ENCODE measurements around the gene SLC6A11. TPM values are rescaled to one million over a fixed set of nuclear protein-coding genes. Genes with fewer than 3 reads are reported as not detected.

The SLC6A11 gene
- total RNA-seq, 1 donor from 2014 or later: 3.2 TPM

DNA sequence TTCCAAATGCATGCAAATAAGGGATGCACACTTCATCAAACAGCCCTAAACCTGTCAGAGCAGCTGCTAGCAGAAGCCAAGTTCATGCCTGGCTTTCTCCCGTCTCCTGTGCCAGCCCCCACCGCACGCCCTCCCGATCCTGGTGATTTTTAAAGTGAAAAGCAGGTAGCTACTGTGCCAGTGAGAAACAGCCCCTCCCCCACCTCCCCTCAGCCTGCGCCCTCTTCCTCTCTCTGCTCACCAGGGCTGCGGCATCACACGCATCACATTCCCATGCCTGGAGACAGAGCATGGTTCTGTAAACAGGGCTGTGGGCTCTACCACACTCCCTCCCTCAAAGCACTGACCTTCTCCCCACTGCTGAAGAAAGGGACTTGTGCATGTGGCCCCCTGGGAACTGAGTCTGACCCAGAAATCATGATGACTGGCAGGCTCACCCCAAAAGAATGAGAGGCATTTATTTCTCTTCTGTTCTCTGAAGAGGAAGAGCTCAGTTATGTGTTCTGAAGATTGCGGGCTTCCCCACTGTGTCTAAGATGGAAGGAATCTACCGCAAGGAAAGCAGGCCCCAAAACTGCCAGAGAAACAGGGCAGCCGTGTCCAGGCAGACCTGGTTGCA lies 162.0 kb downstream of the SLC6A11 start:
- Histone ChIP-seq H3K4me3 (ENCODE audit: low read depth, low read length) (no peak overlapping the region), H3K36me3 (ENCODE audit: control insufficient read depth, insufficient read depth, low read length) (no peaks in the 10 kb centered on the region), H3K27me3 (ENCODE audit: control insufficient read depth, insufficient read depth, low read length) (peaks cover 10% of the 10 kb centered on the region)
- DNase-seq (ENCODE audit: low read depth): no peak
- TF ChIP-seq, protein P1, sequence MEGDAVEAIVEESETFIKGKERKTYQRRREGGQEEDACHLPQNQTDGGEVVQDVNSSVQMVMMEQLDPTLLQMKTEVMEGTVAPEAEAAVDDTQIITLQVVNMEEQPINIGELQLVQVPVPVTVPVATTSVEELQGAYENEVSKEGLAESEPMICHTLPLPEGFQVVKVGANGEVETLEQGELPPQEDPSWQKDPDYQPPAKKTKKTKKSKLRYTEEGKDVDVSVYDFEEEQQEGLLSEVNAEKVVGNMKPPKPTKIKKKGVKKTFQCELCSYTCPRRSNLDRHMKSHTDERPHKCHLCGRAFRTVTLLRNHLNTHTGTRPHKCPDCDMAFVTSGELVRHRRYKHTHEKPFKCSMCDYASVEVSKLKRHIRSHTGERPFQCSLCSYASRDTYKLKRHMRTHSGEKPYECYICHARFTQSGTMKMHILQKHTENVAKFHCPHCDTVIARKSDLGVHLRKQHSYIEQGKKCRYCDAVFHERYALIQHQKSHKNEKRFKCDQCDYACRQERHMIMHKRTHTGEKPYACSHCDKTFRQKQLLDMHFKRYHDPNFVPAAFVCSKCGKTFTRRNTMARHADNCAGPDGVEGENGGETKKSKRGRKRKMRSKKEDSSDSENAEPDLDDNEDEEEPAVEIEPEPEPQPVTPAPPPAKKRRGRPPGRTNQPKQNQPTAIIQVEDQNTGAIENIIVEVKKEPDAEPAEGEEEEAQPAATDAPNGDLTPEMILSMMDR (IDR thresholded peaks at IDR 0.05; ENCODE audit: insufficient read depth, low read length, severe bottlenecking): no peak
- FAIRE-seq: no peak

- TF ChIP-seq, protein P1 (IDR thresholded peaks at IDR 0.05; ENCODE audit: insufficient read depth, low read length, severe bottlenecking): no peak
- peaks cover 7% of the 10 kb centered on the region for H3K27me3 ChIP-seq (ENCODE audit: control insufficient read depth, insufficient read depth, low read length)
- no peak overlapping the region for H3K4me3 ChIP-seq (ENCODE audit: low read depth, low read length)
- DNase-seq (ENCODE audit: low read depth) (no peak), FAIRE-seq (no peak)
- H3K36me3 ChIP-seq (ENCODE audit: control insufficient read depth, insufficient read depth, low read length): no peaks in the 10 kb centered on the region
Measured at GRCh38 chr3:10978956-10979355, 162.9 kb downstream of the SLC6A11 start.

- Histone ChIP-seq H3K36me3 (ENCODE audit: control insufficient read depth, insufficient read depth, low read length) (no peaks in the 10 kb centered on the region), H3K4me3 (ENCODE audit: low read depth, low read length) (no peak overlapping the region), H3K27me3 (ENCODE audit: control insufficient read depth, insufficient read depth, low read length) (peaks cover 12% of the 10 kb centered on the region)
- DNase-seq (ENCODE audit: low read depth) (no peak), FAIRE-seq (no peak)
- TF ChIP-seq, protein P1 (IDR thresholded peaks at IDR 0.05; ENCODE audit: insufficient read depth, low read length, severe bottlenecking): no peak
Measured at GRCh38 chr3:10980312-10980711, 164.3 kb downstream of the SLC6A11 start.

- DNase-seq (ENCODE audit: low read depth): no peak
- TF ChIP-seq, protein P1 (IDR thresholded peaks at IDR 0.05; ENCODE audit: insufficient read depth, low read length, severe bottlenecking): no peak
- no peaks in the 10 kb centered on the region for H3K36me3 ChIP-seq (ENCODE audit: control insufficient read depth, insufficient read depth, low read length)
- no peak overlapping the region for H3K4me3 ChIP-seq (ENCODE audit: low read depth, low read length)
- peaks cover 12% of the 10 kb centered on the region for H3K27me3 ChIP-seq (ENCODE audit: control insufficient read depth, insufficient read depth, low read length)
- FAIRE-seq: no peak
Measured at GRCh38 chr3:10981031-10981430, 165.0 kb downstream of the SLC6A11 start.

DNA sequence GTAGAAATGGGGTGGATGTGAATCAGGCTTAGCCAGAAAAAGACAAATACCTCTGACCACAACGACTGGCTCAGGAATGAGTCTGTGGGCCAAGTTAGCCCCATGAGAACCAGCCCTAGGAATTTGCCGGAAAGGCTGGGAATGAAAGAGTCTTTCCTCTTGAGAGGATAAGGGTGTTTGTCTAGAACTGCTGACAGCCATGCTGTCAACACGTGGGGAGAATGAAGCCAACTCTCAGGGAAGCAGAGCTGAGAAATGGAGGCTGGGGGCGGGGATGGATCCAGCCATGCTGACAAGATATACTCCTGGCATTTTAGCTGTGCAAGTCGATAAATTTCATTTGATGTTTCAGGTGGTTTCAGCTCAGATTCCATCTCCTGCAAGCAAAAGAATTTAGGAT lies 165.9 kb downstream of the SLC6A11 start:
- peak; percentile 58 for DNase-seq (ENCODE audit: low read depth)
- TF ChIP-seq, protein P1 (IDR thresholded peaks at IDR 0.05; ENCODE audit: insufficient read depth, low read length, severe bottlenecking): no peak
- FAIRE-seq: no peak
- no peaks in the 10 kb centered on the region for H3K36me3 ChIP-seq (ENCODE audit: control insufficient read depth, insufficient read depth, low read length)
- H3K4me3 ChIP-seq (ENCODE audit: low read depth, low read length): no peak overlapping the region
- H3K27me3 ChIP-seq (ENCODE audit: control insufficient read depth, insufficient read depth, low read length): peaks cover 12% of the 10 kb centered on the region

GRCh38 chr3:10982782-10983181 lies 166.8 kb downstream of the SLC6A11 start:
- FAIRE-seq: no peak
- peak; percentile 82 for DNase-seq (ENCODE audit: low read depth)
- H3K36me3 ChIP-seq (ENCODE audit: control insufficient read depth, insufficient read depth, low read length): no peaks in the 10 kb centered on the region
- TF ChIP-seq, protein P1 (IDR thresholded peaks at IDR 0.05; ENCODE audit: insufficient read depth, low read length, severe bottlenecking): no peak
- no peak overlapping the region for H3K4me3 ChIP-seq (ENCODE audit: low read depth, low read length)
- peaks cover 16% of the 10 kb centered on the region for H3K27me3 ChIP-seq (ENCODE audit: control insufficient read depth, insufficient read depth, low read length)
